Neural cell (in vitro differentiated cells): ENCODE measurements around the gene TOP3A.

Source experiments
- CTCF ChIP-seq: fragments of 450-650 bp; IDR thresholded peaks from 2 replicates; pipeline ENCODE4 v1.5.1; 2014; ENCODE audit warnings: antibody characterized with exemption, mild to moderate bottlenecking, moderate library complexity; ENCODE audit not compliant: poor library complexity, severe bottlenecking
- EP300 ChIP-seq: fragments of 450-650 bp; conservative IDR thresholded peaks from 2 replicates; pipeline ENCODE4 v1.6.1; 2014; ENCODE audit warnings: antibody characterized with exemption, mild to moderate bottlenecking, moderate library complexity; ENCODE audit not compliant: poor library complexity, severe bottlenecking
- EZH2 ChIP-seq: fragments of 200-600, 300-800 bp; shearing (Covaris generic), sonication (generic); IDR thresholded peaks from 2 replicates; pipeline ENCODE4 v1.6.1; 2014; ENCODE audit warnings: antibody characterized with exemption, low read length, borderline replicate concordance, mild to moderate bottlenecking; ENCODE audit not compliant: insufficient read depth, poor library complexity, severe bottlenecking
- MXI1 ChIP-seq: fragments of 450-650 bp; conservative IDR thresholded peaks from 2 replicates; pipeline ENCODE4 v1.6.1; 2014; ENCODE audit warnings: antibody characterized with exemption, mild to moderate bottlenecking; ENCODE audit not compliant: poor library complexity, severe bottlenecking
- POLR2AphosphoS5 ChIP-seq: IDR thresholded peaks from 2 replicates; pipeline ENCODE4 v1.6.1; 2012
- RAD21 ChIP-seq: fragments of 450-650 bp; conservative IDR thresholded peaks from 2 replicates; pipeline ENCODE4 v1.6.1; 2014; ENCODE audit warnings: antibody characterized with exemption, mild to moderate bottlenecking, moderate library complexity
- SMC3 ChIP-seq: fragments of 450-650 bp; conservative IDR thresholded peaks from 2 replicates; pipeline ENCODE4 v1.6.1; 2014; ENCODE audit warnings: antibody characterized with exemption, mild to moderate bottlenecking, moderate library complexity; ENCODE audit not compliant: poor library complexity
- TAF1 ChIP-seq: IDR thresholded peaks from 2 replicates; pipeline ENCODE4 v1.6.1; 2012; ENCODE audit warnings: low read depth

GRCh38 chr17:18247613-18248001 lies 67.2 kb downstream of the TOP3A start:
- no peak for TF ChIP-seq CTCF
- no peak for TF ChIP-seq SMC3
- TF ChIP-seq EZH2 = no peak
- no peak for TF ChIP-seq RAD21
- no peak for TF ChIP-seq TAF1
- TF ChIP-seq EP300 = no peak
- no peak for TF ChIP-seq MXI1
- TF ChIP-seq POLR2AphosphoS5 = peak; percentile 2
